DND-41 (cell line): ENCODE data around the gene PDE3B.

Experiments
- EZH2 ChIP-seq: IDR thresholded peaks from 3 replicates; pipeline ENCODE4 v1.6.1; 2012; ENCODE audit warnings: borderline replicate concordance, low read depth, mild to moderate bottlenecking, moderate library complexity, low read length, inconsistent platforms; ENCODE audit not compliant: severe bottlenecking
- TF ChIP-seq, protein P1 (sequence below): IDR thresholded peaks from 2 replicates; pipeline ENCODE4 v1.5.1; 2012; ENCODE audit warnings: borderline replicate concordance, low read length, moderate library complexity, mild to moderate bottlenecking; ENCODE audit not compliant: poor library complexity, severe bottlenecking; ENCODE audit errors: extremely low read depth

DNA sequence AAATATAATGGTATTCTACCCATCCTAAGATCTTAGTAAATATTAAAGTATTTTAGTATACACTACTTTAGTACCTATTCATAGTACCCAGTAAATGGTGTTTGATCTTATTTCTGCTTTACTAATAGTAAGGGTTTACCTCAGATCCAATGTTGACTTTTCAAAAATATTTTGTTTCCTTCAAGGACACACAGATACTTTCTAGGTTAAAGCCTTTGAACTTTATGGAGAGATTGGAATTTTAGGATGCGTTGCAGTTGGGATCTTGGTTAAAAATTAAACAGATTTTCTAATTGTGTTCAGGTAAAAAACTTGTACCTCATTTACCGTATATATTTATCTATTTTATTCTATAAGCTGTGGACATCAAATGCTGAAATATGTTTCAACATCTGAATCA, 175.2 kb downstream of the PDE3B start:
- TF ChIP-seq, protein P1, sequence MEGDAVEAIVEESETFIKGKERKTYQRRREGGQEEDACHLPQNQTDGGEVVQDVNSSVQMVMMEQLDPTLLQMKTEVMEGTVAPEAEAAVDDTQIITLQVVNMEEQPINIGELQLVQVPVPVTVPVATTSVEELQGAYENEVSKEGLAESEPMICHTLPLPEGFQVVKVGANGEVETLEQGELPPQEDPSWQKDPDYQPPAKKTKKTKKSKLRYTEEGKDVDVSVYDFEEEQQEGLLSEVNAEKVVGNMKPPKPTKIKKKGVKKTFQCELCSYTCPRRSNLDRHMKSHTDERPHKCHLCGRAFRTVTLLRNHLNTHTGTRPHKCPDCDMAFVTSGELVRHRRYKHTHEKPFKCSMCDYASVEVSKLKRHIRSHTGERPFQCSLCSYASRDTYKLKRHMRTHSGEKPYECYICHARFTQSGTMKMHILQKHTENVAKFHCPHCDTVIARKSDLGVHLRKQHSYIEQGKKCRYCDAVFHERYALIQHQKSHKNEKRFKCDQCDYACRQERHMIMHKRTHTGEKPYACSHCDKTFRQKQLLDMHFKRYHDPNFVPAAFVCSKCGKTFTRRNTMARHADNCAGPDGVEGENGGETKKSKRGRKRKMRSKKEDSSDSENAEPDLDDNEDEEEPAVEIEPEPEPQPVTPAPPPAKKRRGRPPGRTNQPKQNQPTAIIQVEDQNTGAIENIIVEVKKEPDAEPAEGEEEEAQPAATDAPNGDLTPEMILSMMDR = no peak
- TF ChIP-seq EZH2 = no peak
